GM21423 (cell line): ENCODE measurements around the gene RCL1.
A peak's percentile ranks its signal among the peaks of the same experiment; 100 is the strongest.
"Not testable (repeated sequence)": the region's sequence is repeated elsewhere in the genome, so short reads cannot be mapped to it uniquely, and the experiment has no call there.

Experiments
- ATAC-seq: cut with Tn5 transposase; IDR thresholded peaks from one replicate; pipeline ENCODE4 v1.9.1; 2021; ENCODE audit warnings: mild to moderate bottlenecking, moderate library complexity; ENCODE audit not compliant: unreplicated experiment

Gene RCL1

GRCh38 chr9:4781408-4781807 lies 11.3 kb upstream of the RCL1 start:
- no peak for ATAC-seq

DNA sequence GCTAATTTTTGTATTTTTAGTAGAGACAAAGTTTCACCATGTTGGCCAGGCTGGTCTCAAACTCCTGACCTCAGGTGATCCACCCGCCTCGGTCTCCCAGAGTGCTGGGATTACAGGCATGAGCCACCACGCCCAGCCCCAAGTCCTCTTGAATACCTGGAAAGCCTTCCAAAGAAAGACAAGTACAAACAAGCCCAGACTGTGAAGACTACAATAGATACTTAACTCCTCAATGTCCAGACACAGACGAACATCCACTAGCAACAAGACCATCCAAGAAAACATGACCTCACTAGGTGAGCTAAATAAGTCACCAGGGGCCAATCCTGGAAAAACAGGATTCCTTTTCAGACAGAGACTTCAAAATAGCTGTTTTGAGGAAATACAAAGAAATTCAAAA lies 9.6 kb upstream of the RCL1 start:
- ATAC-seq, result not testable (repeated sequence)

GRCh38 chr9:4784403-4784802 lies 8.3 kb upstream of the RCL1 start:
- no peak for ATAC-seq

DNA sequence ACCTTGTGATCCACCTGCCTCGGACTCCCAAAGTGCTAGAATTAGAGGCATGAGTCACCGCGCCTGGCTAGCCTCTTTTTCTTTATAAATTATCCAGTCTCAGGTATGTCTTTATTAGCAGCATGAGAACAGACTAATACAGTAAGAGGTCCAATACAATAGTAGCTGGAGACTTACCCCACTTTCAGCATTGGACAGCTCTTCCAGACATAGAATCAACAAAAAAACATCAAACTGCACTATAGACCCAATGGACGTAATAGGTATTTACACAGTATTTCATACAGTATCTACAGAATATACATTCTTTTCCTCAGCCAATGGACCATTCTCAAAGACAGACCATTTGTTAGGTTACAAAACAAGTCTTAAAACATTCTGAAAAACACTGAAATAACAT lies 6.1 kb upstream of the RCL1 start:
- ATAC-seq, result no peak

DNA sequence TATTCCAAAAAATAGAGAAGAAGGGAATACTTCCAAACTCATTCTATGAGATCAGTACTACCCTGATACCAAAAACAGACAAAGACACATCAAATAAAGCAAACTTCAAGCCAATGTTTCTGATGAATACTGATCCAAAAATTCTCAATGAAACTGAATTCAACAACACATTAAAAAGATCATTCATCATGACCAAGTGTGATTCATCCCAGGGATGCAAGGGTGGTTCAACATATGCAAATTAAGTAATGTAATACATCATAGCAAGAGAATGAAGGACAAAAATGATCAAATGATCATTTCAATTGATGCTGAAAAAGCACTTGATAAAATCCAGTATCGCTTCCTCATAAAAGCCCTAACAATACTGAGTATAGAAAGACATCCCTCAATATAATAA lies 4.9 kb upstream of the RCL1 start:
- ATAC-seq, result no peak

DNA sequence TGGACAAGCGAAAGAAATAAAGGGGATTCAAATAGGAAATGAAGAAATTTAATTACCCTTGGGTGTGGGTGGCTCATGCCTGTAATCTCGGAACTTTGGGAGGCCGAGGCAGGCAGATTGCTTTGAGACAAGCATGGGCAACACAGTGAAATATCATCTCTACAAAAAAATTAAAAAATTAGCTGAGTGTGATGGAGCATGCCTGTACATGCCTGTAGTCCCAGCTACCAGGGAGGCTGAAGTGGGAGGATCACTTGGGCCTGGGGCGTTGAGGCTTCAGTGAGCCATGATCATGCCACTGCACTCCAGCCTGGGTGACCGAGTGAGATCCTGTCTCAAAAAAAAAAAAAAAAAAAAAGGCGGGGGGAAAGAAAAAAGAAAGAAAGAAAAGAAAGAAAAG lies 4.0 kb upstream of the RCL1 start:
- ATAC-seq, result no peak

DNA sequence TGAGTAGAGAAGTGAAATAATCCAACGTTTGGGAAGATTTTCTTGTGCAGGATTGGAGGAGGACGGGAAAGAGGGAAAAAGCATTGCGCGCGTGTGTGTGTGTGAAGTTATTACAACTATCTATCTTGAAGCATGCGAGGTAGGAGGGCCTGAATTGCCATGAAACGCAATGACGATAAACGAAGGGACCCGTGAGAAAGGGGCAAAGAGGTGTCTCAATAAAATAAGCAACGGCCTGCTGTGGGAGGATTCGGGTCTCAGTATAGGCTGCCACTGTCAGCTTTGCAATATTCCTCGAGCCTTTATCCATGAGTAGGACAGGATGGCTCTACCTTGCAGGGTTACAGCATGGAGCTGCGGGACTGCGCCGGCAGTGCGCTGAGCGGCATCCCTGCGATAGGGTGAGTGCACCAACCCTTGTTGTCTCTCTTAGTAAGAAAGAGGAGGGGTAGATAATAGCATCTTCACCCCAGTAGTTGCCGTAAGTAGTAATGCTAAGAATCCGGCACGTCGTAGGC lies 631 bp upstream of the RCL1 start:
- peak; percentile 25 for ATAC-seq

GRCh38 chr9:4793459-4794395 lies 983 bp downstream of the RCL1 start:
- no peak for ATAC-seq

GRCh38 chr9:4794691-4795090 lies 1.9 kb downstream of the RCL1 start:
- no peak for ATAC-seq

GRCh38 chr9:4795108-4795507 lies 2.4 kb downstream of the RCL1 start:
- not testable (repeated sequence) for ATAC-seq

- no peak for ATAC-seq
Observed at GRCh38 chr9:4796530-4796929, 3.8 kb downstream of the RCL1 start.

DNA sequence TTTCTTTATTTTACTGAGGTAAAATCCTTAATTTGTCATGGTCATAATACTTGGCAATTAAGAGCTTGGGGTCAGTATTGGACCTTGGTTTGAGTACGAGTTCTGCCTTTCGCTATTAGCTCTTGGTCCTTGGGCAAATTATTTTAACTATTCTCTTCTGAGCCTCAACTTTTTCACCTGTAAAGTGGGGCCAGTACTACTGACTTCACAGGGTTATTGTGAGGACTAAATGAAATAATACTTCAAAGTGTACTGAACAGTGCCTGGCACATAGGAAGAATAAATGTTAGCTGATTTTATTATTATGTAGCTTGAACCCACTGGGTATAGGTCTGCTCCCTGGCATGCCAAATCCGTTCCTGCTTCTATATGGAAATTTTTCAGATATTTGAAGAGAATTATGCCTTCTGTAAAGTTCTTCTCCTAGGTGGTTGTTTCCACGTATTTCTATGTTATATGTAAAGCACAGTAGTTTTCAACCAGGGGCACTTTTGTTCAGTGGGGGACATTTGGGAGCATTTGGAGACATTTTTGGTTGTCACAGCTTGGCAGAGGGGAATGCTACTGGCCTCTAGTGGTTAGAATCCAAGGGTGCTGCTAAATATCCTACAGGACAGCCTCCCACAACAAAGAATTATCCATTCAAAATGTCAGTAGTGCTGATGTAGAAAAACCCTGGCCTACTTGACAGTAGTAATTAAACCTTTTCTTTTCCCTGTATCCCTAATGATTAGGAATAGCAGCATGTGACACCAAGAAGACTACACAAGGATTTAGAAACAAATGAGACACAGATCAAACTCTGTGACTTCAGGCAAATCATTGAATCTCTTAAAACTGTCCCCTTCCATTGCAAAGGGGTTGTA lies 4.5 kb downstream of the RCL1 start:
- ATAC-seq, result no peak

DNA sequence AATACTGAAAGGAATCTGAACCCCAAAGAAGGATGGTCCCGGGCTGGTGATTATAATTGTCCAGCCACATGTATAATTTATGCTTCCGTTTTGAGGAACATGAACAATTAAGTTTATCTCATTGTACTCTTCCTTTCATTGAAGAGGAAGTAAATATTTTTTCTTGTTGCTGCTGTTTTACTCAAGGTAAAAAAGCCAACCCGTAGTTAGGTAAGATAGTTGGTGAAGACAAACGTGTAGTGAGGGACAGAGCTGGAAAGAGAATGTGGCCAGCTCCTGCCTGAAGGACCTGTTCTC lies 5.1 kb downstream of the RCL1 start:
- no peak for ATAC-seq

- no peak for ATAC-seq
Observed at GRCh38 chr9:4798281-4799032, 5.7 kb downstream of the RCL1 start.

DNA sequence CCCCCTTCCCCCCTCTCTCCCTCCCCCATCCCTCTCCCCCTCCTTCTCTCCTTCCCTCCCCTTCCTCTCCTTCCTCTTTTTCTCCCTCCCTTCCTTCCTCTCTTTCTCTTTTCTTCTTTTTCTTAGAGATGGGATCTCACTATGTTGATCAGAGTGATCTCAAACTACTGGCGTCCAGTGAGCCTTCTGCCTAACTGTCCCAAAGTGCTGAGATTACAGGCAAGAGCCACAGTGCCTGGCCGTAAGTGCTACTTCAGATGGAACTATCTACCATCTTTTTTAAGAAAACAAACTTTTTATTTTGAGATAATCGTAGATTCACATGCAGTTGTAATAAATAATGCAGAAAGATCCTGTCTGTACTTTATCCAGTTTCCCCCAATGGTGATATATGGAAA lies 6.3 kb downstream of the RCL1 start:
- no peak for ATAC-seq

- no peak for ATAC-seq
Observed at GRCh38 chr9:4799775-4800174, 7.0 kb downstream of the RCL1 start.

- no peak for ATAC-seq
Observed at GRCh38 chr9:4801156-4801555, 8.4 kb downstream of the RCL1 start.

- ATAC-seq, result no peak
Observed at GRCh38 chr9:4803670-4804530, 11.2 kb downstream of the RCL1 start.

- ATAC-seq, result no peak
Observed at GRCh38 chr9:4804531-4805016, 11.8 kb downstream of the RCL1 start.
